NB4 (cell line): ENCODE results near the gene VWA3B.

Source experiments
- DNase-seq: peaks from one replicate; pipeline ENCODE4 v3.0.0; 2010; ENCODE audit warnings: low read depth
- H3K4me3 ChIP-seq: one replicate; pipeline ENCODE4 v1.5.1; 2011; ENCODE audit warnings: mild to moderate bottlenecking, low read depth, low read length, moderate library complexity
- CTCF ChIP-seq: IDR thresholded peaks from one replicate; pipeline ENCODE4 v1.5.1; 2012; ENCODE audit warnings: low read depth, low read length
- MAX ChIP-seq: IDR thresholded peaks from 2 replicates; pipeline ENCODE4 v1.6.1; 2011; ENCODE audit warnings: low read depth, low read length
- MYC ChIP-seq: IDR thresholded peaks from 2 replicates; pipeline ENCODE4 v1.6.1; 2011; ENCODE audit warnings: low read depth, low read length
- POLR2A ChIP-seq: IDR thresholded peaks from 2 replicates; pipeline ENCODE4 v1.6.1; 2011; ENCODE audit warnings: mild to moderate bottlenecking; ENCODE audit not compliant: insufficient read length; ENCODE audit errors: extremely low read depth

The VWA3B gene

GRCh38 chr2:98085649-98086048 is 1.3 kb upstream of the VWA3B start:
- TF ChIP-seq MAX (no peak), CTCF (no peak), MYC (no peak), POLR2A (no peak)
- H3K4me3 ChIP-seq, result no peak overlapping the region
- DNase-seq, result no peak

- TF ChIP-seq MAX, result no peak
- no peak for TF ChIP-seq MYC
- no peak for TF ChIP-seq POLR2A
- no peak for TF ChIP-seq CTCF
- no peak overlapping the region for H3K4me3 ChIP-seq
- DNase-seq, result no peak
These were observed 567 bp downstream of the VWA3B start for GRCh38 chr2:98087447-98088020.

DNA sequence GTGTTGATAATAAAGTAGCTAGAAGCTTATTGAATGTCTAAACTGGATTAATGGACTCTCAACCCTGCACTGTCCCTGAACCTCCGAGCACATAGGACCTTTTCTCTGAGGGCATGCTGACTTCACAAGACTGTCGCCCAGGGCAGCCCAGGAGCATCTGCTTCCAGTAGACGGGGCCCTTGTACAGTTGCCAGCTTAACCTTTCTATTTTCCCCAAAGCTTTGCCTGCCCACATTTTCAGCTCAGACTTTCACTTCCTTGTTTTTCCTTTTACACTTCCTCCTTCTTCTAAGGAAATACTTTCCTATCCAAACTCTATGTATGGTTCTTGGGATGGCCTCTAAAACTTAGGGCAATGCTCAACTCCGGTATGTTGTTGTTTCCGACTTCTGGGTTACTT is 1.3 kb downstream of the VWA3B start:
- peak; percentile 85 for DNase-seq
- H3K4me3 ChIP-seq, result no peak overlapping the region
- peak; percentile 34 for TF ChIP-seq CTCF
- TF ChIP-seq MAX, result no peak
- TF ChIP-seq POLR2A, result no peak
- no peak for TF ChIP-seq MYC

DNA sequence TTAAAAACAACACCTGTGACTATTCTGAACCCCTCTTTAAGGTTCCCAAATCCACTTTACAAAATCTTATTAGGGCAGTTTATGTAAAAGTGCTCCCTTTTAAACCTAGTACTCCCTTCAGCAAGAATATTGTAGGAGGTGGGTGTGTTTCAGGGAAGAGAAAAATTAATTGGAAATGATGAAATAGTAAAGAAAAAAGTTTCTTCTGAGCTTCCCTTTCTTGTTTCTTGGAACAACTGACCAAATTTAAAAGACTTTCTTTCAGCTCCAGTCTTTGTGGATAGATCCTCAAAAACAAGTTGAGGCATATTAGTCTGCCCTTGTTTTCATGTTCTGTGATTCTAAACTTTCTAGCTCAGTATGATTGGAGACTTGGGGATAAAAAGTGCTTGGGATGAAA is 3.0 kb downstream of the VWA3B start:
- TF ChIP-seq MYC (no peak), MAX (no peak), CTCF (no peak), POLR2A (no peak)
- H3K4me3 ChIP-seq, result no peak overlapping the region
- DNase-seq, result peak; percentile 14

- DNase-seq, result no peak
- no peak overlapping the region for H3K4me3 ChIP-seq
- TF ChIP-seq CTCF (no peak), POLR2A (no peak), MAX (no peak), MYC (no peak)
These were observed 4.0 kb downstream of the VWA3B start for GRCh38 chr2:98090951-98091350.

DNA sequence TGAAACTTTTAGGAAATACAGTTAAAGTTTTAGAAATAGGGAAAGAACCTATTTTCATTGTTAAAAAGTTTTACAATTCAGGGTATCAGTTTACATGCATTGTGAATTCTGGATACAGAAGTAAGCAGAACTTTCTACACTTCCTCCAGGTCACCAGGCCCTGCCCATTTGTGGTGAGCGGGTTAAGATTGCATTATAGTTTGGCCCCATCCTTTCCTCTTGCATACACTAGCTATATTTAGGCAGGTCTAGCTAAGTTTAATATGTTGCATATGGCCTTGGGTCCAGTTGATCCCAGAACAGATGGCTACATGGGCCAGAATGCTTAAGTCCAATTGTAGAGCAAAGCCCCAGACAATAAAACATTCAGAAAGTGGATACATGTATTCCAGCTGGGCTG is 4.8 kb downstream of the VWA3B start:
- H3K4me3 ChIP-seq, result no peak overlapping the region
- TF ChIP-seq MAX, result peak; percentile 27
- peak; percentile 63 for TF ChIP-seq MYC
- no peak for TF ChIP-seq POLR2A
- DNase-seq, result peak; percentile 92
